ENCODE results near the gene MACROD2. TPM values are rescaled to one million over a fixed set of nuclear protein-coding genes. Genes with fewer than 3 reads are reported as not detected.

MACROD2 gene
- polyA plus RNA-seq, 1 experiment: 0.47 TPM

DNA sequence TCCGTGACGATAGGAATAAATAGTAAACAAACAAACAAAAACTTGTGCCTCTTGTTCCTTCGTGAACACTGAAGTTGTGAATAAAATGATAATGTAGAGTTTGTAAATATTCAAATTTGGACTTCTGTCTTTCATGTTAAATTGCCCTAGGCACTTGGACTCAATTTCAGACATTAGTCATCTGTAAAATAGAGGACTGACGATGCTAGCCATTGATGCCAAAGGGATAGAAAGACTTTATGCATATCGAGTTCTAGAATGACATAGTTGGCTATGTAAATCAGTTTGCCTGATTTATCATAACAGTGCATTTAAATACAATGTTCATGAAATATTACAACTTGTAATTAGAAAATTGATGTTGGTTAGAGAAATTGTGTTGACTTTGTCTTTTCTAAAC, 388.0 kb downstream of the MACROD2 start:
- TF ChIP-seq CTCF (IDR thresholded peaks at IDR 0.05; ENCODE audit: insufficient read depth, low read depth, low read length): no peak
- H3K4me3 ChIP-seq (ENCODE audit: low read depth, low read length): no peak overlapping the region
- H3K27me3 ChIP-seq (ENCODE audit: control insufficient read depth, insufficient read depth, low read length): no peaks in the 10 kb centered on the region
- no peak for DNase-seq (ENCODE audit: low read depth)
- ChIA-PET CTCF (no interaction called here), POLR2A (no interaction called here)
- no peaks in the 10 kb centered on the region for H3K36me3 ChIP-seq (ENCODE audit: control insufficient read depth, insufficient read depth, low read length)

DNA sequence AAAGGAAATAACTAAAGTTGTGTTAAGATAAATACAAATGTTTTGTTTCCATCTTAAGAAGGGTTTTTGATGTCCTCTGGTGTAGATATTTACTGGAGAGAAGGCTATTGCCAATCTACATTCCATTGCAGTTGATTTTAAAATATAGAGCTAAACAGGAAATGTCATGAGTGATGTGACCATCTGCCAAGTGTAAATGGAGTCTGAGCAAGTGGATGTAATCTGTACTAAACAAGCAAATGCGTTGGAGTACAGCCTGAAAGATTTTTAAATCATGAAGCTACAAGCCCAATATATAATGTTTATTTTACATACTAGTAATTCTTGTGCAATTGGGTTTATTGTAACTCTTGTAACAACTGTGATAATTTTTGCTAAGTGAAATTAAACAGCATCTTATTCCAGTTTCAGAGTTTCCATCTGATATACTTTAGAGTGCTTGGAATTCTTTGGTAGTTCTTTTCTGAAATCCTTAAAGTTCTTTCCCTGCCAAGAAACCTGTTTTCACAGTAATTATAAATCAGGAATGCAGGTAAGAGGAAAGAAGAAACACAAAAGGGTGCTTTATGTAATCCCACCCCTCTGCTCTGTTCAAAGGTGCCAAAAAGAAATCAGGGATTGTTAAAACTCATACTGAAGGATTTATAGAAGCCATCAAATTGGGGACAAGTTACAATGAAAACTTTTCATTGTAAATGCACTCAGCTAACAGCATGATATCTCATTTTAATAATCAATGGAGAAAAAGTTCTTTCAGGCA, 389.3 kb downstream of the MACROD2 start:
- DNase-seq (ENCODE audit: low read depth): no peak
- POLR2A ChIA-PET: no interaction called here
- Histone ChIP-seq H3K4me3 (ENCODE audit: low read depth, low read length) (no peak overlapping the region), H3K27me3 (ENCODE audit: control insufficient read depth, insufficient read depth, low read length) (no peaks in the 10 kb centered on the region), H3K36me3 (ENCODE audit: control insufficient read depth, insufficient read depth, low read length) (no peaks in the 10 kb centered on the region)
- CTCF ChIA-PET: no interaction called here
- TF ChIP-seq CTCF (IDR thresholded peaks at IDR 0.05; ENCODE audit: insufficient read depth, low read depth, low read length): no peak

DNA sequence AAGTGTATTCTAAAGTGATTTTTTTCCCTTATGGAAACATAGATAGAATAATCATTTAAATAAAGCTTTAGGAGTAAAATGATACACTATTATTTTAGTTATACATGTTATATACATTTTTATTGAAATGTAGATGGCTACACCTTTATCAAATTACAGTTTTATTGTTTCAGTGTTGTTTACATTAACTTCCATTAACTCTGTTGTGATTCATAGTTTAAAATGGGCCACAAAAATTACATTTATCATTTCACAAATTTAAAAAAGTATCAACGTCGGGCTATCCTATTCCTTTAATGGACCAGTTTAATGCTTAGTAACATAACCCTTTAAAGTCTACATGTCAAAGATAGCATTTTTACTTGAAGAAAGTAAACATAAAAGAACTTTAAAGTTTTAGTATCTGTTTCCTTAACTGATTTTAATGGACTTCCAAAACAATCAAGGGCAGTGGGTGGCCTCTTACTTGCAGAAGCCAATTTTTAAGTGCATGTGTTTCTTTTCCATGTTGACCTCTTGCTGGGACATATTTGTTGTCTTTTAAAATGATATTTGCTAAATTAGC, 389.9 kb downstream of the MACROD2 start:
- CTCF ChIA-PET: no interaction called here
- Histone ChIP-seq H3K36me3 (ENCODE audit: control insufficient read depth, insufficient read depth, low read length) (no peaks in the 10 kb centered on the region), H3K27me3 (ENCODE audit: control insufficient read depth, insufficient read depth, low read length) (no peaks in the 10 kb centered on the region), H3K4me3 (ENCODE audit: low read depth, low read length) (no peak overlapping the region)
- TF ChIP-seq CTCF (IDR thresholded peaks at IDR 0.05; ENCODE audit: insufficient read depth, low read depth, low read length): no peak
- POLR2A ChIA-PET: no interaction called here
- DNase-seq (ENCODE audit: low read depth): no peak

DNA sequence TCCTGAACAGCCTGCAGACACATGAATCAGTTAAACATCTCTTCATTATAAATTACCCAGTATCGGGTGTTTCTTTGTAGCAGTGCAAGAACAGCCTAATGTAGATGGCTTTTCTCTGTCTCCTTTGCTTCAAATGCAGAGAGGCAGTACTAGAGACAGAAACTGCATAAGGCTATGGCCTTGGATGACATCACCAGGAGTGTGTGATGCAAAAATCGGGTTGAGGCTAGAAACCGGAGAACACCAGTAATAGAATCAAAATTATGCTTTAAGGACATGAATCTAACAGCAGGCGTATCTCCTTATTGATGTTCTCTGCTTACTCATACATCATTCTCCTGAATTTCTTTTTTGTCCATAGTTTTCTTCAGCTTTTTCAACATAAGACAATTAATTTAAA, 391.4 kb downstream of the MACROD2 start:
- TF ChIP-seq CTCF (IDR thresholded peaks at IDR 0.05; ENCODE audit: insufficient read depth, low read depth, low read length): no peak
- ChIA-PET CTCF (interaction anchor here (1.7 kb wide), 1 partner anchor 18 kb away, joined by 4 read pairs; no protein-coding TSS in a partner anchor), POLR2A (no interaction called here)
- no peak for DNase-seq (ENCODE audit: low read depth)
- Histone ChIP-seq H3K36me3 (ENCODE audit: control insufficient read depth, insufficient read depth, low read length) (no peaks in the 10 kb centered on the region), H3K4me3 (ENCODE audit: low read depth, low read length) (no peak overlapping the region), H3K27me3 (ENCODE audit: control insufficient read depth, insufficient read depth, low read length) (no peaks in the 10 kb centered on the region)

- ChIA-PET POLR2A (no interaction called here), CTCF (interaction anchor here (0.5 kb wide), 1 partner anchor 171 kb away, joined by 5 read pairs; no protein-coding TSS in a partner anchor)
- no peaks in the 10 kb centered on the region for H3K36me3 ChIP-seq (ENCODE audit: control insufficient read depth, insufficient read depth, low read length)
- no peak for DNase-seq (ENCODE audit: low read depth)
- no peak for TF ChIP-seq CTCF (IDR thresholded peaks at IDR 0.05; ENCODE audit: insufficient read depth, low read depth, low read length)
- H3K27me3 ChIP-seq (ENCODE audit: control insufficient read depth, insufficient read depth, low read length): no peaks in the 10 kb centered on the region
- H3K4me3 ChIP-seq (ENCODE audit: low read depth, low read length): no peak overlapping the region
These were observed 406.3 kb downstream of the MACROD2 start for GRCh38 chr20:14401479-14402138.

All from BJ (cell line).